Skeletal muscle satellite cell (primary cell): Measurements from ENCODE around the gene C2CD3.
"Not testable (repeated sequence)": the region's sequence is repeated elsewhere in the genome, so short reads cannot be mapped to it uniquely, and the experiment has no call there.

ENCODE experiments used
- H3K27me3 ChIP-seq: 2 replicates; pipeline ENCODE4 v1.7.0; 2013; ENCODE audit warnings: low read length; ENCODE audit not compliant: control insufficient read depth, insufficient read depth
- H3K36me3 ChIP-seq: 2 replicates; pipeline ENCODE4 v1.7.0; 2013; ENCODE audit warnings: mild to moderate bottlenecking, control low read depth, low read length; ENCODE audit not compliant: insufficient read depth
- H3K4me1 ChIP-seq: 2 replicates; pipeline ENCODE4 v1.7.0; 2013; ENCODE audit warnings: low read length; ENCODE audit not compliant: control insufficient read depth, insufficient read depth
- H3K4me2 ChIP-seq: 2 replicates; pipeline ENCODE4 v1.7.0; 2013; ENCODE audit warnings: mild to moderate bottlenecking, low read length
- H3K4me3 ChIP-seq: 2 replicates; pipeline ENCODE4 v1.7.0; 2013; ENCODE audit warnings: low read length
- H3K9ac ChIP-seq: 2 replicates; pipeline ENCODE4 v1.7.0; 2013; ENCODE audit warnings: mild to moderate bottlenecking, low read depth, low read length, moderate library complexity
- H3K9me3 ChIP-seq: replicated peaks from 2 replicates; pipeline ENCODE4 v1.7.0; 2013; ENCODE audit warnings: mild to moderate bottlenecking, control low read depth, low read length

Gene C2CD3

DNA sequence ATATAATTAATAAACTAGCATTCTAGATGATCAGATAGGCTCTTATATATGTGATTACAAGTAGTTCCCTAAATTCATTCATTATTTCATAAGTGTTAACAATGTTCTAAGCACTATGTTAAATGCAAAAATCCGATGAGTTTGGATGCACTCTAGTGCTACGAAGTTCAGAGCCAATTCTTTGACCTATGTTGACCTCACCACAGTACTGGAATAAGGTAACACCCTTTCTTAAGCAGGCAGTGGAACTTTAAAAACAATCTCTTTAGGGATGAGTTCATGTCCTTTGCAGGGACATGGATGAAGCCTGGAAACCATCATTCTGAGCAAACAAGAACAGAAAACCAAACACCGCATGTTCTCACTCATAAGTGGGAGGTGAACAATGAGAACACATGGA is 93.6 kb downstream of the C2CD3 start:
- H3K4me2 ChIP-seq, result no peak overlapping the region
- H3K4me1 ChIP-seq, result no peaks in the 10 kb centered on the region
- no peak overlapping the region for H3K4me3 ChIP-seq
- H3K9me3 ChIP-seq, result no peaks in the 10 kb centered on the region
- H3K27me3 ChIP-seq, result no peaks in the 10 kb centered on the region
- H3K36me3 ChIP-seq, result peaks cover 35% of the 10 kb centered on the region
- H3K9ac ChIP-seq, result no peak overlapping the region

DNA sequence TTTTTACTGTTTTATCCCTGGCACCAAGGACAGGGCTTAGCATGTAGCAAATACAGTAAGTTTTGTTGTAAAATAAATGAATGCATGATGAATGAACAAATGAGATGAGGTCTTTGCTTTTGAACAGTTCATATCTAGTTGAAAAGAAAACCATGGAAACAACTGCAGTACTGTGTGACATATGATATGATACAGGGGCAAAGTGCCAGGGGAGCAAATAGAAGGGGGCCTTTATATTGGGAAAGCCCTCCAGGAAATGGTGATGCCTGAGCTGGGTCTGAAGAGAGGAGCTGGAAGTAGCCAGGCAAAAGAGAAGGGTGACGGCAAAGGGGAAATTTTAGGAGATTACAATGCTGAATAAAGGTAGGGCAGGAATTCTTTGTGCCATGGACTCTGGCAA is 98.1 kb downstream of the C2CD3 start:
- H3K4me1 ChIP-seq, result no peaks in the 10 kb centered on the region
- H3K27me3 ChIP-seq, result no peaks in the 10 kb centered on the region
- H3K9me3 ChIP-seq, result no peaks in the 10 kb centered on the region
- H3K4me3 ChIP-seq, result no peak overlapping the region
- no peak overlapping the region for H3K4me2 ChIP-seq
- peaks cover 35% of the 10 kb centered on the region for H3K36me3 ChIP-seq
- H3K9ac ChIP-seq, result no peak overlapping the region

DNA sequence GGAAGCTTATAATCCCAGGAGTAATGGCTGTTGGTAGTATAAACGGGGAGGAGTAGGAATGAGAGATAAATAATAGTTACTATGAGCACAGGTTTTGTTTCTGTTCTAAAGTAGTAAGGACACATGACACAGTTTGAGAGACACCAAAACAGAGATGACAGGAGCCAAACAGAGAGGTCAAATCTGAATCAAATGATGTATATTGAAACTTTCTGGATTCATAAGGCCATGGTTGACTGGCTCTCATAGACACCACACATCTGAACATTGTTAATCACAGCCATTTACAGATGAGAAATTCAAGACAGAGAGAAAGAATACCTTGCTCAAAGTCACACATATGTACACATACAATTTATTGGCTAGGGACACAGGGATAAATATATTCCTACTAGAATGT is 98.5 kb downstream of the C2CD3 start:
- Histone ChIP-seq H3K36me3 (peaks cover 35% of the 10 kb centered on the region), H3K9me3 (no peaks in the 10 kb centered on the region), H3K4me2 (no peak overlapping the region), H3K9ac (no peak overlapping the region), H3K27me3 (no peaks in the 10 kb centered on the region), H3K4me1 (no peaks in the 10 kb centered on the region), H3K4me3 (no peak overlapping the region)

GRCh38 chr11:74070723-74071492 is 99.9 kb downstream of the C2CD3 start:
- Histone ChIP-seq H3K27me3 (no peaks in the 10 kb centered on the region), H3K4me1 (peaks cover 4% of the 10 kb centered on the region), H3K36me3 (peaks cover 27% of the 10 kb centered on the region), H3K4me2 (no peak overlapping the region), H3K9ac (no peak overlapping the region), H3K4me3 (no peak overlapping the region), H3K9me3 (no peaks in the 10 kb centered on the region)

DNA sequence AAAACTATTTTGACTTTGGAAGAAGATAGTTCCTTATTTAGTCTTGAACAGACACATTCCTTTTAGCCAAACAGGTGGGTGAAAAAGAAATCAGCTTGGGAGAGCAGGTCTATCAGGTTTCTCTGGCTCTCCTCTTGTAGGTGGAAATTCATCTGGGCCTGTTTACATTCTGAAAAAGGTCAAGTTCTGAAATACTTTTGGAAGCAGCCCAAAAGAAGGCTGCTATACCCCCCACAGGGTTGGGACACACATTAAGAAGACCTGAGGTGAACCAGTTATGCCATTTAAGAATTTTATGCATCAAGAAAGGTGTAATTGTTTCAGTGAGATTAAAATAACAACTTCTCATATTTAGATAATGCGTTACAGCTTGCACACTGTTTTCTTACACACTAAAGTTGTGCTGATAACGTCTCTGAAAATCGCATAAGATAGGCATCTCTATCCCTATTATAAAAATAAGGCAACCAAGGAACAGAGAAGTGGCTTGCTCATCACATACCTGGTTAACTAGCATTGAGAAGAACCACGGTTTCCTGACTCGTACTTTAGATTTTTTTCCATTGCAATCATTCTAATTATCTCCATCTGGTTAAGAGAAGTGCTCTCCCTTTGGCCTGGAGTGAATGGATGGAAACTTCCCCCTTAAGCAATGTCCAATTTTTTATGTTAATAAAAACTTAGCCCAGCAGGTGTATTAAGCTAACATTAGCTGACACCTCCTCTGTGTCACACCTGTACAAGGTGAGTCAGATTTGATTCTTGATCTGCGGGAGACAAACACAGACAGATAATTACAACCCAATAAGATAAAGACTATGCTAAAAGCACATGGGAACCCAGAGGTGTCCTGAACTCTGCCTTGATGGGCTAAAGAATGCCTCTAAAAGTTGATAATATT is 101.4 kb downstream of the C2CD3 start:
- H3K9ac ChIP-seq, result no peak overlapping the region
- no peak overlapping the region for H3K4me3 ChIP-seq
- no peaks in the 10 kb centered on the region for H3K9me3 ChIP-seq
- peaks cover 4% of the 10 kb centered on the region for H3K4me1 ChIP-seq
- peaks cover 27% of the 10 kb centered on the region for H3K36me3 ChIP-seq
- no peak overlapping the region for H3K4me2 ChIP-seq
- no peaks in the 10 kb centered on the region for H3K27me3 ChIP-seq

DNA sequence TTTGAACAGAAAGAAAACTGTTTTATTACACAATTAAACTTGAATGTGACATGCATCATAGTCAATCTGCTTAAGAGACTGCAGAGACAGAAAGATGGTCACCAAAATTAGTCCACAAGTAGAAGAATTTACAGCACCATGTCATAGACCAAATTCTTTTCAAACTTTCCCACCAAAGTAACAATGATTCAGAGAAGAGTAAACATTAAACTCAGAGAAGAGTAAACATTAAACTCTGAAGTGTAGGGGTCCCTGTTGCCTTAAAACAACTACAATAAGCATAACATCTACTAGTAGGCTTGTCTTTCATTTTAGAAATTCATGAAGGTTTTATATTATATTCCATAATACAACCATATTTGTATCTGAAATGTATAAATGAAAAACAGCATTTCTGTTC is 104.1 kb downstream of the C2CD3 start:
- not testable (repeated sequence) for H3K4me3 ChIP-seq, H3K9me3 ChIP-seq, H3K9ac ChIP-seq, H3K4me1 ChIP-seq, H3K4me2 ChIP-seq, H3K27me3 ChIP-seq
- H3K36me3 ChIP-seq, result peaks cover 12% of the 10 kb centered on the region

DNA sequence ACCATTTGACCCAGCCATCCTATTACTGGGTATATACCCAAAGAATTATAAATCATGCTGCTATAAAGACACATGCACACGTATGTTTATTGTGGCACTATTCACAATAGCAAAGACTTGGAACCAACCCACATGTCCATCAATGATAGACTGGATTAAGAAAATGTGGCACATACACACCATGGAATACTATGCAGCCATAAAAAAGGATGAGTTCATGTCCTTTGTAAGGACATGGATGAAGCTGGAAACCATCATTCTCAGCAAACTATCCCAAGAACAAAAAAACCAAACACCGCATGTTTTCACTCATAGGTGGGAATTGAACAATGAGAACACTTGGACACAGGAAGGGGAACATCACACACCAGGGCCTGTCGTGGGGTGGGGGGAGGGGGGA is 105.3 kb downstream of the C2CD3 start:
- H3K36me3 ChIP-seq, result peaks cover 12% of the 10 kb centered on the region
- not testable (repeated sequence) for H3K9ac ChIP-seq, H3K9me3 ChIP-seq, H3K4me1 ChIP-seq, H3K4me2 ChIP-seq, H3K4me3 ChIP-seq, H3K27me3 ChIP-seq

DNA sequence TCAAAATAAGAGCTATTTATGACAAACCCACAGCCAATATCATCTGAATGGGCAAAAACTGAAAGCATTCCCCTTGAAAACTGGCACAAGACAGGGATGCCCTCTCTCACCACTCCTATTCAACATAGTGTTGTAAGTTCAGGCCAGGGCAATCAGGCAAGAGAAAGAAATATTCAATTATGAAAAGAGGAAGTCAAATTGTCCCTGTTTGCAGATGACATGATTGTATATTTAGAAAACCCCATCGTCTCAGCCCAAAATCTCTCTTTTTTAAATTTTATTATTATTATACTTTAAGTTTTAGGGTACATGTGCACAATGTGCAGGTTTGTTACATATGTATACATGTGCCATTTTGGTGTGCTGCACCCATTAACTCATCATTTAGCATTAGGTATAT is 107.2 kb downstream of the C2CD3 start:
- H3K27me3 ChIP-seq, H3K4me1 ChIP-seq, H3K36me3 ChIP-seq: not testable (repeated sequence)

GRCh38 chr11:74061599-74061998 is 109.2 kb downstream of the C2CD3 start:
- H3K4me2 ChIP-seq, H3K36me3 ChIP-seq, H3K9ac ChIP-seq, H3K9me3 ChIP-seq, H3K4me1 ChIP-seq, H3K4me3 ChIP-seq, H3K27me3 ChIP-seq: not testable (repeated sequence)

More for the DNA sequence above, 107.2 kb downstream of the C2CD3 start:
- H3K9ac ChIP-seq, H3K4me3 ChIP-seq, H3K9me3 ChIP-seq, H3K4me2 ChIP-seq: not testable (repeated sequence)

DNA sequence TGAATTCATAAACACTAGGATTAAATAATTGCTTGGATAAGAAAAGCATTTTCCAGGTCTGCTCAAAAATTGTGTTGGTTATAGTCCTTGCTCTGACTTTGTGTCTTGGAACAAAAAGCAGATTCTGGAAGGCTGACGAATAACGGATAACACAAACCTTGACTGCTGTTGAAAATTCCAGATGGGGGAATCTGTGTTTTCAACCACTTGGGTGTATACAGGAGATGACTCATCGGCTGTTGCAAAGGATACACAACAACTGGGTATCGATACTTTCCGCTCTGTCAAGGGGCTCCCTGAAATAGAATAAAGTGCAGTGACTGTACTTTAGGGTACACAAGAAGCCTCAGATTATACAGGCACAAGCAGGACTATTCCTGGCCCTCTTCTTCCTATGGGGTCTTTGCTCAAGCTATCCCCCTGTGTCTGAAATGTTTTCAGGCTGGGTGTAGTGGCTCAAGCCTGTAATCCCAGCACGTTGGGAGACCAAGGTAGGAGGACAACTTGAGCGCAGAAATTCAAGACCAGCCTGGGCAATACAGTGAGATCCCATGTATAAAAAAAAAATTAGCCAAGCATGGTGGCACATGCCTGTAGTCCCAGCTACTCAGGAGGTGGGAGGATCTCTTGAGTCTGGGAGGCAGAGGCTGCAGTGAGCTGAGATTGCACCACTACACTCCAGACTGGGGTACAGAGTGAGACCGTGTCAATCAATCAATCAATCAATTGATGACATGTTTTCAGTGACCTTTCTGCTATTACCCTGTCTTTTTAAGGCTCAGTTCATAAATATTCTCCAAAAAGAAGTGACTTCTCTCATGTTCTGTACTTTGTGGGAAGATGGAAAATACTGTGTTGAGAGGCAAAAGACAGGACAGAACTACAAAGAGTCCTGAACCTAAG is 113.3 kb downstream of the C2CD3 start:
- Histone ChIP-seq H3K4me1 (peaks cover 13% of the 10 kb centered on the region), H3K4me2 (no peak overlapping the region), H3K9ac (no peak overlapping the region), H3K27me3 (no peaks in the 10 kb centered on the region), H3K36me3 (peaks cover 5% of the 10 kb centered on the region), H3K9me3 (no peaks in the 10 kb centered on the region), H3K4me3 (no peak overlapping the region)

GRCh38 chr11:74055938-74056337 is 114.9 kb downstream of the C2CD3 start:
- no peaks in the 10 kb centered on the region for H3K27me3 ChIP-seq
- H3K4me2 ChIP-seq, result peak overlapping the region; percentile 7
- peaks cover 5% of the 10 kb centered on the region for H3K36me3 ChIP-seq
- no peaks in the 10 kb centered on the region for H3K9me3 ChIP-seq
- peaks cover 13% of the 10 kb centered on the region for H3K4me1 ChIP-seq
- H3K4me3 ChIP-seq, result no peak overlapping the region
- H3K9ac ChIP-seq, result no peak overlapping the region
